WERI-Rb-1 (cell line): ENCODE measurements around the gene BAHD1.
A peak's percentile ranks its signal among the peaks of the same experiment; 100 is the strongest.

Source experiments
- DNase-seq: peaks from one replicate; pipeline ENCODE4 v3.0.0-alpha.2; 2020
- H3K27ac ChIP-seq: fragments of 250-450 bp; sonication (Bioruptor Pico); 2 replicates; pipeline ENCODE4 v1.5.1; 2020; ENCODE audit warnings: mild to moderate bottlenecking, moderate library complexity
- H3K27me3 ChIP-seq: fragments of 250-450 bp; sonication (Bioruptor Pico); 2 replicates; pipeline ENCODE4 v1.5.1; 2021; ENCODE audit warnings: mild to moderate bottlenecking, low read depth, moderate library complexity; ENCODE audit not compliant: insufficient read depth, severe bottlenecking
- H3K36me3 ChIP-seq: fragments of 250-450 bp; sonication (Bioruptor Pico); 2 replicates; pipeline ENCODE4 v1.5.1; 2020; ENCODE audit warnings: mild to moderate bottlenecking, moderate library complexity
- H3K4me3 ChIP-seq: 2 replicates; pipeline ENCODE4 v1.5.1; 2011; ENCODE audit warnings: low read depth, mild to moderate bottlenecking, control low read depth, low read length
- H3K9me3 ChIP-seq: fragments of 250-450 bp; sonication (Bioruptor Pico); 2 replicates; pipeline ENCODE4 v1.5.1; 2021; ENCODE audit warnings: mild to moderate bottlenecking, moderate library complexity; ENCODE audit not compliant: severe bottlenecking
- CTCF ChIP-seq: IDR thresholded peaks from 2 replicates; pipeline ENCODE4 v1.5.1; 2011; ENCODE audit warnings: low read depth, mild to moderate bottlenecking, control low read depth, inconsistent platforms, low read length

The BAHD1 gene

DNA sequence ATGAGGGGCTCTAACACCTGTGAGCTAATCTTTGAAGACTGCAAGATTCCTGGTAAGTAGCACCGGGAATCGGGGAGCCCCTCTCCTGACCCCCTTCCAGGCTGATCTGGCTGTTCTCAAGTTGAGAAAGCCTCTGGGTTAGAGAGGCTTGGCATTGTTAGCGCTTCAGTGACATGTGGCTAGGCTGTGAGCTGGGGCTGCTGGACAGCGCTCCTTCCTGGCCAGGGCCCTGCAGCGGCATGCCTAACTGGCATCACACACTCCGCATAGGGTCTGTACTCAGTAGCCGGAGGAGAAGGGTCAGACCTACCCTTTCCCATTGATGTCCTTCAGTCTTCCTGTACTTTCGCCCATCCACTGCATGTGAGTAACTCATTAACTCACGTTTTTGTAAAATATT is 27.7 kb upstream of the BAHD1 start:
- DNase-seq: no peak
- H3K27me3 ChIP-seq: no peaks in the 10 kb centered on the region
- H3K36me3 ChIP-seq: peaks cover 66% of the 10 kb centered on the region

DNA sequence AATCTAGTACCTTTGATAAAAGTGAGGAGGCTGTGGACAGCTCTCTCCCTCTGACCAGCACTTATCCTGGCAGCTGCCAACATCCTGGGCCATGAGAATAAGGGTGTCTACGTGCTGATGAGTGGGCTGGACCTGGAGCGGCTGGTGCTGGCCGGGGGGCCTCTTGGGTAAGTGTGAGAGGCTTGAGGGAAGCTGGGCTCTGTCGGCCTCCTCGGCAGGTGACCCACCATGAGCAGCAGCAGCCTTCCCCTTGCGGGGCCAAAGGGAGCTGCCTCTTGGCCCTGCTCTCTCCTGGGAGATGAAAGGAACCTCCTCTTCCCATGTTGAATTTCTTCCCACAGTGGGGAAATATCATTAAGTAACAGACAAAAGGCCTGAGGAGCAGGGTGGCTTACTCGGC is 25.9 kb upstream of the BAHD1 start:
- DNase-seq: no peak
- H3K27ac ChIP-seq: no peak overlapping the region
- no peaks in the 10 kb centered on the region for H3K9me3 ChIP-seq
- no peaks in the 10 kb centered on the region for H3K27me3 ChIP-seq
- no peak overlapping the region for H3K4me3 ChIP-seq
- no peak for TF ChIP-seq CTCF
- peaks cover 72% of the 10 kb centered on the region for H3K36me3 ChIP-seq

More for the DNA sequence above, 27.7 kb upstream of the BAHD1 start:
- H3K27ac ChIP-seq: no peak overlapping the region
- H3K4me3 ChIP-seq: no peak overlapping the region
- TF ChIP-seq CTCF: no peak
- H3K9me3 ChIP-seq: no peaks in the 10 kb centered on the region

- Histone ChIP-seq H3K9me3 (no peaks in the 10 kb centered on the region), H3K27ac (no peak overlapping the region), H3K36me3 (peaks cover 69% of the 10 kb centered on the region), H3K27me3 (no peaks in the 10 kb centered on the region), H3K4me3 (no peak overlapping the region)
- TF ChIP-seq CTCF: no peak
- DNase-seq: no peak
These were observed 25.5 kb upstream of the BAHD1 start for GRCh38 chr15:40415226-40415625.

GRCh38 chr15:40416056-40416455 is 24.7 kb upstream of the BAHD1 start:
- DNase-seq: no peak
- TF ChIP-seq CTCF: no peak
- Histone ChIP-seq H3K27ac (no peak overlapping the region), H3K36me3 (peaks cover 60% of the 10 kb centered on the region), H3K9me3 (no peaks in the 10 kb centered on the region), H3K27me3 (no peaks in the 10 kb centered on the region), H3K4me3 (no peak overlapping the region)

- H3K9me3 ChIP-seq: no peaks in the 10 kb centered on the region
- no peak overlapping the region for H3K4me3 ChIP-seq
- H3K27ac ChIP-seq: no peak overlapping the region
- no peaks in the 10 kb centered on the region for H3K27me3 ChIP-seq
- DNase-seq: no peak
- H3K36me3 ChIP-seq: peaks cover 43% of the 10 kb centered on the region
- TF ChIP-seq CTCF: no peak
These were observed 22.6 kb upstream of the BAHD1 start for GRCh38 chr15:40418126-40418525.

- no peak for TF ChIP-seq CTCF
- no peaks in the 10 kb centered on the region for H3K27me3 ChIP-seq
- H3K36me3 ChIP-seq: peaks cover 29% of the 10 kb centered on the region
- H3K4me3 ChIP-seq: no peak overlapping the region
- H3K27ac ChIP-seq: peak overlapping the region; percentile 85
- H3K9me3 ChIP-seq: no peaks in the 10 kb centered on the region
- no peak for DNase-seq
These were observed 20.6 kb upstream of the BAHD1 start for GRCh38 chr15:40420071-40420713.
